Uterus (tissue), 2 donors: ENCODE data around the gene ZNF552.

Source experiments
- POLR2A ChIP-seq, 2 donors: fragments of 450-650 bp; IDR thresholded peaks; one replicate each; pipeline ENCODE4 v1.6.1; 2016; ENCODE audit warnings: antibody characterized with exemption in 2 of 2, mild to moderate bottlenecking in 1 of 2, moderate library complexity in 1 of 2
- TF ChIP-seq, protein P1 (sequence below), 4 experiments: fragments of 200-600 bp in 2 of 4; fragments of 450-650 bp in 2 of 4; sonication (generic) in 2 of 4; IDR thresholded peaks; one replicate each; pipeline ENCODE4 v1.5.1; 2016 to 2019; ENCODE audit warnings: antibody characterized with exemption in 4 of 4, mild to moderate bottlenecking in 2 of 4, moderate library complexity in 1 of 4

DNA sequence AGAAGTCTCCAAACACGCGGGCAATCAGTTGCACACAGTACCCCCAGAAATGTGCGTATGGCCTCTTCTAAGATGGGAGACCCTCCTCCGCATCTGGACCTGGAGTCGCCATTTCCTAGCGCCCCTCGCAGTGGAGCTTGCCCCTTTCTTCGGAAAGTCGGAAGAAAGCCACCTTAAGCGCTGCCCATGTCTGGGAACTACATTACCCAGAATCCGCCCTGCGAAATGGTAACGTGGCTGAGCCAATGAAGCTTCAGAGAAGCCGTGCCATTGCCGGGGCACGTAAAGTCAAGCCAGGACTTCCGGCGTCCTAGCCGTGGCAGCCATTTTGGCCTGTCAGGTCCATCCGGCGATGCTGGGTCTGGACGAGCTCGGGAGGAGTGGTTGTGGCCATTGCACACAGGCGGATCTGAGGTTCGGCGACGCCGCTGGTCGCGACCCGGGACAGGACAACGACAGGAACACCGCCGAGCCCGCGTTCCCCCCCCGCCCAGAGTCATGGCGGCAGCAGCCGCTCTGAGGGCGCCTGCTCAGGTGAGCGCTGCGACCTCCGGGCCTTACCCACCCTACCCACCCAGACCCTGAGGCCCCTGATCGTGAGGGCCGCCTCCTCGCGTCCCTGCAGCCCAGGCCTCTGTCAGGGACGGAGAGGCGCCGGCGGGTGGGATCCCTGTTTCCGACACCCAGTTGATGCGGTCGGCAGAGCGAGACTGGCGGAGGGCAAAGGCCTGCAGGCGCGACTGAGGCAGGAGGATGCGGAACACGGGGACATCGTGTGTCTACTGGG, 45.2 kb downstream of the ZNF552 start, which contains the start of gene ZNF586:
- TF ChIP-seq, protein P1, sequence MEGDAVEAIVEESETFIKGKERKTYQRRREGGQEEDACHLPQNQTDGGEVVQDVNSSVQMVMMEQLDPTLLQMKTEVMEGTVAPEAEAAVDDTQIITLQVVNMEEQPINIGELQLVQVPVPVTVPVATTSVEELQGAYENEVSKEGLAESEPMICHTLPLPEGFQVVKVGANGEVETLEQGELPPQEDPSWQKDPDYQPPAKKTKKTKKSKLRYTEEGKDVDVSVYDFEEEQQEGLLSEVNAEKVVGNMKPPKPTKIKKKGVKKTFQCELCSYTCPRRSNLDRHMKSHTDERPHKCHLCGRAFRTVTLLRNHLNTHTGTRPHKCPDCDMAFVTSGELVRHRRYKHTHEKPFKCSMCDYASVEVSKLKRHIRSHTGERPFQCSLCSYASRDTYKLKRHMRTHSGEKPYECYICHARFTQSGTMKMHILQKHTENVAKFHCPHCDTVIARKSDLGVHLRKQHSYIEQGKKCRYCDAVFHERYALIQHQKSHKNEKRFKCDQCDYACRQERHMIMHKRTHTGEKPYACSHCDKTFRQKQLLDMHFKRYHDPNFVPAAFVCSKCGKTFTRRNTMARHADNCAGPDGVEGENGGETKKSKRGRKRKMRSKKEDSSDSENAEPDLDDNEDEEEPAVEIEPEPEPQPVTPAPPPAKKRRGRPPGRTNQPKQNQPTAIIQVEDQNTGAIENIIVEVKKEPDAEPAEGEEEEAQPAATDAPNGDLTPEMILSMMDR (IDR thresholded peaks at IDR 0.05): no peak
- TF ChIP-seq POLR2A (IDR thresholded peaks at IDR 0.05): peak in 1 of 2 donors; percentile 31
